GM18858 (cell line): Measurements from ENCODE around the gene GJA8.
A peak's percentile ranks its signal among the peaks of the same experiment; 100 is the strongest.
"Not testable (repeated sequence)": the region's sequence is repeated elsewhere in the genome, so short reads cannot be mapped to it uniquely, and the experiment has no call there.

Source experiments
- ATAC-seq: cut with Tn5 transposase; IDR thresholded peaks from one replicate; pipeline ENCODE4 v1.9.1; 2021; ENCODE audit not compliant: unreplicated experiment

GJA8 gene

DNA sequence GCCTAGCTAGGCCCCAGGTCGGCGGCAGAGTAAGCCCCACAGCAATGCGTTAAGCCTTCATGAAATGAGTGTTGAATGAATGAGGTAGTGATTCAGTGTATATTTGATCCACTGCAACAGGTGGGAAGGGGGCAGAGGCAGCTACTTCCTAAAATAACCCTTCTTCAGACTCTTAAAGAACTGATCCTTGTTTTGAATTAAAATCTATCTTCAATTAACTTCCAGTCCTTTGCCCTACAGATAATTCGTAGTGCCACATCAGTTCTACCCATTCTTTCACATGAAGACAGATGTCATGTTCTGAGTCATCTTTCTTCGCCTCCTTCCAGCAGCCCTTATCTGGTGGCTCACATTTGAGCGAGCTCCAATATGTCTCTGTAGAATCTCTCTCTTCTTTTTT lies 24.6 kb downstream of the GJA8 start:
- ATAC-seq = not testable (repeated sequence)

DNA sequence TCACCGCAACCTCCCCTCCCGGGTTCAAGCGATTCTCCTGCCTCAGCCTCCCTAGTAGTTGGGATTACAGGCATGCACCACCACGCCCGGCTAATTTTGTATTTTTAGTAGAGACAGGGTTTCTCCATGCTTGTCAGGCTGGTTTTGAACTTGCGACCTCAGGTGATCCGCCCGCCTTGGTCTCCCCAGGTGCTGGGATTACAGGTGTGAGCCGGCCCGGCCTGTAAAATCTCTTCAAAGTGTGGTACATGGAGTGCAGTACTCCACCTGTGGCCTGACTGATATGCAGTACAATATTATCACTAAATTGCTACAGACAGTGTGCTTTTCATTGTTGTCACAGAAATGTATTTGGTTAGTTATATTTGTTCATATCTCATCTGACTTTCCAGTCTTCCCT lies 25.1 kb downstream of the GJA8 start:
- ATAC-seq = not testable (repeated sequence)

DNA sequence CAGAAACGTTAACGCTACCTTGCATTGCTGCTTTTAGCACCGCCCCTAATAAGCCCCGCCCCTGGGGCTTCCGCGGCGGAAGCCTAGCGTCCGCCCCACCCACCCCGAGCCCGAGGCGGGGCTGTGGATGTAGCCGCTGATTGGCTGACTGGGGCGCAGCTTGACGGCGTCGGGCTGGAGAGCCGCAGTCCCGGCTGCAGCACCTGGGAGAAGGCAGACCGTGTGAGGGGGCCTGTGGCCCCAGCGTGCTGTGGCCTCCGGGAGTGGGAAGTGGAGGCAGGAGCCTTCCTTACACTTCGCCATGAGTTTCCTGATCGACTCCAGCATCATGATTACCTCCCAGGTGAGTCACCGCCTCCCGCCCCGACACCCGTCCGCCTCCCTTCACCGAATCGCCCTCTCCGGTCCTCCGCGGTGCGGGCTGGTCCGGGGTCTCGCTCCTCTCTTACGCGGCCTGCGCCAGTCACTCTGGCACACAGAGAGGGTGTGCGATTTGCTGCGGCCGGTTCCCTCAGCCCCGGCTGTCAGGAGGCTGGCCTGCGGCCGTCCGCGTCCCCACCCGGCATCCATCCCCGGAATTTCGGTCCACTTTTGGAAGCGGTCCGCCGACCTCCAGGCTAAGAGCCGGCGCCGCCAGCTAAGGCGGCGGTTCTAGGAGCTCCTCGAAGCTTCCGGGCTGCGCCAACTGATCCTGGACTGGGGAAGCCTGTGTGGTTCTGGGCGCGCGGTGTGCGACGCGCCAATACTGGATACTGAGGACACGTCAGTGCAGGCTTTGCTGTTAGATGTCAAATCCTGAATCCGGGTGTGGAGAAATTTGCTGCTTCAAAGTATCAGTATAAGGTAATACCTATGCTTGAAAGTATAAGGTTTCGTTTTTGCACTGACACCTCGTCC lies 25.9 kb downstream of the GJA8 start, which contains the start of gene GPR89B:
Gene GPR89B (plus strand): TSS at position 185 of the 897 bp plus-strand sequence. CDS start 117 bp downstream, at position 302.
- ATAC-seq = peak; percentile 92

DNA sequence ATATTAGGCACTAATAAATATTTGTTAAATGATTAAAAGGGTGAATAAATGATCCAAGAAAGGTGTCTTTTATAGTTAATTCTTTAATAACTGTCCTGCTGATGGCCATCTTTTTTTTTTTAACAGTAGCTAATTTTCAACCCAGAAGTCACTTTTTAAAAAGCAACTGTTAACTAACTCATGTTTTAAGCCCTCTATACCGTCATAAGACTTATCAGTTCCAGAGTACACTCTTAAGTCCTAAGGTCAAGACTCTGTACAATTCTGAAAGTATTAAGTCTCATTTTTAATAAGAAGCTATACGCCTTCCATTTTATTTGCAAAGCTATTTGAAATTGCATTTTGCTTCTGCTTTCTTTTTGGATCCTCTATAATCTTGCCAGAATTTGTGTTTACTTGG lies 28.5 kb downstream of the GJA8 start:
- ATAC-seq = not testable (repeated sequence)

DNA sequence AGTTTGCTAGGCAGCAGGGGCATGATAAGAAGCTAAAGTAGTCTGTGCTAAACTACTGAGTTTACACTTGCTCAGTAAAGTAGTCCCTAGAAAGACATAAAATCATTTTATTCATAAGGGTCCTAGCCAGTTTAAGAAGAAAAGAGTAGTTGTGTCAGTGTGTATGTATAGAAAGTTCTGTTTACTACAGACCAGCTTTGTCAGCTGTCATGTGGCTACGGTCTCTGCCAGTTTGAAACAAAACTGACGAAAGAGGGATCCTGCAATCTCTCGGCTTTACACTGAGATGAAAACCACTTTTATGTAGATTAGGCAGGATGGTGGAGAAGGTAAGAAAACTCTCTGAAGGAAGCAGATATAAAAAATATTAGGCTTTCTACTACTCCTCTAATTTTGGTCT lies 32.7 kb downstream of the GJA8 start:
- ATAC-seq = not testable (repeated sequence)

DNA sequence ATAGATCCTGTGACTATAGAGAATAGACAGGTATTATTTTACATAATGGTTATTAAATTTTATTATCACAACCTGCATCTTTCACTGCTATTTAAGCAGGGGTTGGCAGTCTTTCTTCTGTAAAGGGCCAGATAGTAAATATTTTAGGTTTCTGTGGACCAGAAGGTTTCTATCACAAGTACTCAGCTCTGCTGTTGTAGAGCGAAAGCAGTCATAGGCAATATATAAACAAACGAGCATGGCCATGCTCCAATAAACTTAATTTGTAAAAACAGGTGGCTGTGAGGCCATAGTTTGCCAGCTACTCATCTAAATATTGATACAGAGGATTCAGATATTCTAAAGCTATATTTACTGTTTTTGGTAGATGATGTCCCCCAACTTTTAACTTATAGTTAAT lies 37.9 kb downstream of the GJA8 start:
- ATAC-seq = not testable (repeated sequence)

DNA sequence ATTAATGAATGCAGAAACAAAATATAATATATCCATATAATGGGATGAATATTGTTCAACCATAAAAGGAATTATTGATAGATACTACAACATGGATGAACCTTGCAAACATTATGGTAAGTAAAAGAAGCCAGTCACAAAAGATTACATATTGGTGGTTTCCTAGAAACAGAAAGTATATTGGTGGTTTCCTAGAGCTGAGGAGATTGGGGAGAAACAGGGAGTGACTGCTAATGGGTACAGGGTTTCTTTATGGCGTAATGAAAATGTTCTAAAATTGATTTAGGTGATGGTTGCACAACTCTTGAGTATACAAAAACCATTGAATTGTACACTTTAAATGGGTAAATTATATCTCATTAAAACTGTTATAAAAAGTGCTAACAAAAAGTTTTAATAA lies 40.0 kb downstream of the GJA8 start:
- ATAC-seq = not testable (repeated sequence)

DNA sequence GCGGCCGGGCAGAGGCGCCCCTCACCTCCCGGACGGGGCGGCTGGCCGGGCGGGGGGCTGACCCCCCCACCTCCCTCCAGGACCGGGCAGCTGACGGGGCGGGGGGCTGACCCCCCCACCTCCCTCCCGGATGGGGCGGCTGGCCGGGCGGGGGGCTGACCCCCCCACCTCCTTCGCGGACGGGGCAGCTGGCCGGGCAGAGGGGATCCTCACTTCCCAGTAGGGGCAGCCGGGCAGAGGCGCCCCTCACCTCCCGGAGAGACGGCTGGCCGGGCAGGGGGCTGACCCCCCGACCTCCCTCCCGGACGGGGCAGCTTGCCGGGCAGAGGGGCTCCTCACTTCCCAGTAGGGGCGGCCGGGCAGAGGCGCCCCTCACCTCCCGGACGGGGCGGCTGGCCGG lies 46.9 kb downstream of the GJA8 start:
- not testable (repeated sequence) for ATAC-seq
